Stomach (tissue), 4 donors: ENCODE data around the gene ELAVL2.

Experiments used
- POLR2A ChIP-seq, 4 donors: fragments of 450-650 bp; IDR thresholded peaks; one replicate each; pipeline ENCODE4 v1.6.1; 2016; ENCODE audit warnings: antibody characterized with exemption in 4 of 4, control low read depth in 2 of 4, mild to moderate bottlenecking in 1 of 4, moderate library complexity in 1 of 4
- POLR2AphosphoS5 ChIP-seq, 3 donors: sonication (generic); formaldehyde crosslinking; IDR thresholded peaks; one replicate each; pipeline ENCODE4 v1.6.1; 2016; ENCODE audit warnings: antibody characterized with exemption in 3 of 3
- TF ChIP-seq, protein P1 (sequence below), 7 experiments: fragments of 450-650 bp in 4 of 7; fragments of 200-600 bp in 3 of 7; sonication (generic) in 3 of 7; IDR thresholded peaks; one replicate each; pipeline ENCODE4 v1.5.1; 2016 to 2019; ENCODE audit warnings: antibody characterized with exemption in 7 of 7, control low read depth in 2 of 7, mild to moderate bottlenecking in 1 of 7

GRCh38 chr9:23698161-23698560, 127.9 kb downstream of the ELAVL2 start:
- no peak for TF ChIP-seq POLR2A (IDR thresholded peaks at IDR 0.05)
- TF ChIP-seq, protein P1, sequence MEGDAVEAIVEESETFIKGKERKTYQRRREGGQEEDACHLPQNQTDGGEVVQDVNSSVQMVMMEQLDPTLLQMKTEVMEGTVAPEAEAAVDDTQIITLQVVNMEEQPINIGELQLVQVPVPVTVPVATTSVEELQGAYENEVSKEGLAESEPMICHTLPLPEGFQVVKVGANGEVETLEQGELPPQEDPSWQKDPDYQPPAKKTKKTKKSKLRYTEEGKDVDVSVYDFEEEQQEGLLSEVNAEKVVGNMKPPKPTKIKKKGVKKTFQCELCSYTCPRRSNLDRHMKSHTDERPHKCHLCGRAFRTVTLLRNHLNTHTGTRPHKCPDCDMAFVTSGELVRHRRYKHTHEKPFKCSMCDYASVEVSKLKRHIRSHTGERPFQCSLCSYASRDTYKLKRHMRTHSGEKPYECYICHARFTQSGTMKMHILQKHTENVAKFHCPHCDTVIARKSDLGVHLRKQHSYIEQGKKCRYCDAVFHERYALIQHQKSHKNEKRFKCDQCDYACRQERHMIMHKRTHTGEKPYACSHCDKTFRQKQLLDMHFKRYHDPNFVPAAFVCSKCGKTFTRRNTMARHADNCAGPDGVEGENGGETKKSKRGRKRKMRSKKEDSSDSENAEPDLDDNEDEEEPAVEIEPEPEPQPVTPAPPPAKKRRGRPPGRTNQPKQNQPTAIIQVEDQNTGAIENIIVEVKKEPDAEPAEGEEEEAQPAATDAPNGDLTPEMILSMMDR (IDR thresholded peaks at IDR 0.05), result no peak
- no peak for TF ChIP-seq POLR2AphosphoS5 (IDR thresholded peaks at IDR 0.05)
